ENCODE data around the gene HIGD1B. TPM values are rescaled to one million over a fixed set of nuclear protein-coding genes. Genes with fewer than 3 reads are reported as not detected.

The HIGD1B gene
- total RNA-seq, 1 donor from 2014 or later: not detected

- no peak for DNase-seq (ENCODE audit: low spot score, unreplicated experiment)
- Mint-ChIP-seq H3K27me3 (no peaks in the 10 kb centered on the region), H3K36me3 (ENCODE audit: insufficient read depth) (peaks cover 13% of the 10 kb centered on the region), H3K4me3 (ENCODE audit: low read depth) (no peak overlapping the region), H3K27ac (no peak overlapping the region), H3K9me3 (ENCODE audit: low read depth) (no peaks in the 10 kb centered on the region), H3K4me1 (ENCODE audit: low read depth) (no peaks in the 10 kb centered on the region)
- TF ChIP-seq CTCF (IDR thresholded peaks at IDR 0.05; ENCODE audit: unreplicated experiment): no peak
These were observed 39.3 kb downstream of the HIGD1B start for GRCh38 chr17:44887016-44887415.

GRCh38 chr17:44887971-44888954 is 40.6 kb downstream of the HIGD1B start:
- Mint-ChIP-seq H3K27ac (no peak overlapping the region), H3K36me3 (ENCODE audit: insufficient read depth) (peaks cover 12% of the 10 kb centered on the region), H3K4me1 (ENCODE audit: low read depth) (no peaks in the 10 kb centered on the region), H3K4me3 (ENCODE audit: low read depth) (no peak overlapping the region), H3K27me3 (no peaks in the 10 kb centered on the region), H3K9me3 (ENCODE audit: low read depth) (no peaks in the 10 kb centered on the region)
- DNase-seq (ENCODE audit: low spot score, unreplicated experiment): no peak
- TF ChIP-seq CTCF (IDR thresholded peaks at IDR 0.05; ENCODE audit: unreplicated experiment): no peak

- H3K36me3 Mint-ChIP-seq (ENCODE audit: insufficient read depth): peaks cover 9% of the 10 kb centered on the region
- no peaks in the 10 kb centered on the region for H3K4me1 Mint-ChIP-seq (ENCODE audit: low read depth)
- H3K27ac Mint-ChIP-seq: no peak overlapping the region
- no peak for TF ChIP-seq CTCF (IDR thresholded peaks at IDR 0.05; ENCODE audit: unreplicated experiment)
- H3K9me3 Mint-ChIP-seq (ENCODE audit: low read depth): no peaks in the 10 kb centered on the region
- no peaks in the 10 kb centered on the region for H3K27me3 Mint-ChIP-seq
- DNase-seq (ENCODE audit: low spot score, unreplicated experiment): no peak
- no peak overlapping the region for H3K4me3 Mint-ChIP-seq (ENCODE audit: low read depth)
These were observed 41.3 kb downstream of the HIGD1B start for GRCh38 chr17:44889003-44889402.

DNA sequence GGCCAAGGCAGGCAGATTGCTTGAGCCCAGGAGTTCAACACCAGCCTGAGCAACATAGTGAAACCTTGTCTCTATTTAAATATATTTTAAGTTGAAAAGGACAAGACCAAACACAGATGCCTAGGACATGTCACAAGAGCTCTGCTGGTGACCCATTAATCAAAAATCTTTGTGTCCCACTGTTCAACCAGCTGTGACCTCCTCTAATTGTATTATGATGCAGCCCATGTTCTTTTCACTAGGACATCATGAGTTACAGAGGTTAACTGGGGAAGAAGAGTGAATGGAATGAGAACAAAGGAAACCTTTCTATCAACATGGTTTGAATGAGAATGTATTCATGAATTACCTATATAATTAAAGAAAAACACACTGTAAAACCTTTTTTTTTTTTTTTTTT is 44.6 kb downstream of the HIGD1B start:
- no peak overlapping the region for H3K4me3 Mint-ChIP-seq (ENCODE audit: low read depth)
- TF ChIP-seq CTCF (IDR thresholded peaks at IDR 0.05; ENCODE audit: unreplicated experiment): no peak
- H3K9me3 Mint-ChIP-seq (ENCODE audit: low read depth): no peaks in the 10 kb centered on the region
- H3K27me3 Mint-ChIP-seq: no peaks in the 10 kb centered on the region
- peaks cover 8% of the 10 kb centered on the region for H3K36me3 Mint-ChIP-seq (ENCODE audit: insufficient read depth)
- no peak overlapping the region for H3K27ac Mint-ChIP-seq
- no peak for DNase-seq (ENCODE audit: low spot score, unreplicated experiment)
- no peaks in the 10 kb centered on the region for H3K4me1 Mint-ChIP-seq (ENCODE audit: low read depth)

DNA sequence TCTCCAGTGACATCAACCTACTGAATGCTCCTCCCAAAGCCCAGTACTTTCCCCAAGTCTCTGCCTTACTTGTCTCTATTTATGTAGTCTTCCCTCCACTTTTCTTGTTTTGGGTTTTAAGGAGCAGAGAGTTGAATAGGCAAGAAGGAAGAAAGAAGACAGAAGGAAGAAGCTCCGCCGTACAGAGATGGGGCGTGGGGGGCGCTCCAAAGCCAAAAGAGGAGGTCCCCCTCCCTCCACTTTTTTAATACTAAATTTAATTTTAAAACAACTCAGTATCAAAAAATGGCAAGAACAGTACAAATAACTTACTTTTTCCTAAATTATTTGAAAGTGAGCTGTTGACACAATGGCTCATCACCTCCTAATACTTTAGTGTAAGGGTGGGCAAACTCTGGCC is 47.0 kb downstream of the HIGD1B start:
- Mint-ChIP-seq H3K27ac (no peak overlapping the region), H3K36me3 (ENCODE audit: insufficient read depth) (peaks cover 8% of the 10 kb centered on the region), H3K27me3 (no peaks in the 10 kb centered on the region), H3K4me1 (ENCODE audit: low read depth) (peaks cover 10% of the 10 kb centered on the region), H3K4me3 (ENCODE audit: low read depth) (no peak overlapping the region), H3K9me3 (ENCODE audit: low read depth) (no peaks in the 10 kb centered on the region)
- no peak for DNase-seq (ENCODE audit: low spot score, unreplicated experiment)
- no peak for TF ChIP-seq CTCF (IDR thresholded peaks at IDR 0.05; ENCODE audit: unreplicated experiment)

All from progenitor cell of endocrine pancreas (in vitro differentiated cells).